Measurements from ENCODE around the gene ZNF549. TPM values are rescaled to one million over a fixed set of nuclear protein-coding genes. Genes with fewer than 3 reads are reported as not detected.

Gene ZNF549
- total and polyA plus RNA-seq, 2 of the 13 experiments (the other 11 are each of a cell fraction or from before 2014, with no cell fraction given), result 2.8 to 6.4 TPM

GRCh38 chr19:57583521-57584416 is 56.6 kb downstream of the ZNF549 start, which contains the start of gene ZIK1 (continued):
- TF ChIP-seq NFYB (CRISPR knock-in tag; IDR thresholded peaks at IDR 0.05) (peak; percentile 83), SOX6 (IDR thresholded peaks at IDR 0.05) (no peak), SOX6 (CRISPR knock-in tag; IDR thresholded peaks at IDR 0.05) (0 out of 2 replicates have a peak, but pooled peaks have one; percentile 17), ZNF780A (CRISPR knock-in tag; IDR thresholded peaks at IDR 0.05) (no peak), WIZ (CRISPR knock-in tag; IDR thresholded peaks at IDR 0.05) (no peak), DMAP1 (CRISPR knock-in tag; IDR thresholded peaks at IDR 0.05) (no peak; the same call in 1 of the 2 replicates), ZBTB40 (IDR thresholded peaks at IDR 0.05) (peak; percentile 41; the same call in 1 of the 2 replicates), ZBTB40 (CRISPR knock-in tag; IDR thresholded peaks at IDR 0.05) (no peak), ZNF451 (CRISPR knock-in tag; IDR thresholded peaks at IDR 0.05) (no peak), MYNN (CRISPR knock-in tag; IDR thresholded peaks at IDR 0.05; ENCODE audit: low read depth) (no peak), RFX3 (CRISPR knock-in tag; IDR thresholded peaks at IDR 0.05) (no peak), DNMT3B (CRISPR knock-in tag; conservative IDR thresholded peaks at IDR 0.05) (no peak), HMGA1 (CRISPR knock-in tag; conservative IDR thresholded peaks at IDR 0.05) (no peak), RBFOX2 (IDR thresholded peaks at IDR 0.05; ENCODE audit: low read depth, low read length) (no peak), ZNF281 (CRISPR knock-in tag; IDR thresholded peaks at IDR 0.05; ENCODE audit: borderline replicate concordance) (no peak), CEBPG (CRISPR knock-in tag; IDR thresholded peaks at IDR 0.05) (no peak), SMAD3 (CRISPR knock-in tag; IDR thresholded peaks at IDR 0.05) (no peak), SETDB1 (CRISPR knock-in tag; IDR thresholded peaks at IDR 0.05; ENCODE audit: borderline replicate concordance) (no peak), CREBL2 (CRISPR knock-in tag; IDR thresholded peaks at IDR 0.05; ENCODE audit: borderline replicate concordance) (no peak)

All from HepG2 (cell line).